SK-N-SH (cell line): Measurements from ENCODE around the gene ZNF530.

Experiments
- CTCF ChIP-seq: fragments of 200-600 bp; sonication (generic); IDR thresholded peaks from 2 replicates; pipeline ENCODE4 v1.6.1; 2017; ENCODE audit warnings: antibody characterized with exemption, mild to moderate bottlenecking, moderate library complexity
- JUND ChIP-seq: IDR thresholded peaks from 2 replicates; pipeline ENCODE4 v1.4.0; 2012
- USF2 ChIP-seq: fragments of 150-350 bp; IDR thresholded peaks from 2 replicates; pipeline ENCODE4 v1.6.1; 2017; ENCODE audit warnings: antibody characterized with exemption, low read length, low read depth, borderline replicate concordance

- TF ChIP-seq CTCF: no peak
- TF ChIP-seq JUND: no peak
- TF ChIP-seq USF2: no peak
Measured at GRCh38 chr19:57642396-57643046, 42.8 kb downstream of the ZNF530 start.
